NCI-H2227 (cell line): ENCODE measurements around the gene NCMAP.
A peak's percentile ranks its signal among the peaks of the same experiment; 100 is the strongest.
"Not testable (repeated sequence)": the region's sequence is repeated elsewhere in the genome, so short reads cannot be mapped to it uniquely, and the experiment has no call there.

Source experiments
- DNase-seq: peaks from one replicate; lab custom pipeline; 2025; ENCODE audit not compliant: unreplicated experiment; lab: John Stamatoyannopoulos, UW

The NCMAP gene

DNA sequence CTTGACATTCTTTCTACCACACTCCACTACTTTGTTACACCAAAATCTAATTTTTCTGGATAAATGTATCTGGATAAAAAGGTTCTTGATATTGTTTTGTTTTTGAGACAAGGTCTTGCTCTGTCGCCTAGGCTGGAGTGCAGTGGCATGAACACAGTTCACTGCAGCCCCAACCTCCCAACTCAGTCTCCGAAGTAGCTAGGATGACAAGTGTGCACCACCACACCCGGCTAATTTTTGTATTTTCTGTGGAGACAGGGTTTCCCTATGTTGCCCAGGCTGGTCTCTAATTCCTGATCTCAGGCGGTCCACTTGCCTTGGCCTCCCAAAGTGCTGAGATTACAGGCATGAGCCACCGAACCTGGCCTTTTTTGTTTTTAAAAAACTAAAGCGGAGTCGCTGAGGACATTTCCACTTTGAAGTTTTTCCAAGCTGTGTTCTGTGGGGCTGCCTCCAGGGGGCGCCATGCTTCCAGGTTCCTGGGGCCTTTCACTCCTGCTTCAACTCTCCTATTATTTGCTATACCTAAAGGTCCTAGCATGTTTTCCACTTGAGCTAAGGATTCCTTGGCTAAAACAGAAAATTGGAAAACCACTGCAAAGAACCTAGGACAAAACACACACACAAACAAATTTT, 14.1 kb upstream of the NCMAP start:
- no peak for DNase-seq

DNA sequence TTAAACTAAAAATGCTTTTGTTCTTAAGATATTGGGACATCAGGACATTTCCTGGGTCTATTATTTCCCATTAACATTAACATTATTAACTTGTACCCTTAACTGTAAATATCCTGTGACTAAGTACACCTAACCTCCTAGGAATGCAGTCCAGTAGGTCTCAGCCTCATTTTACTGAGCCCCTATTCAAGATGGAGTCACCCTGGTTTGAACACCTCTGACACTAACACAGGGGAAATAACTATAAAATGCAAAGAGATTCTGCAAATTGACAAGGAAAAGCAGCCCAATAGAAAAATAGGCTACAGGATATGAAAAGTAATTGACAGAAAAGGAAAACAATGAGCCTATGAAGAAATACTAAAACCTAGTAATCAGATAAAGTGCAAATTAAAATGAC, 11.6 kb upstream of the NCMAP start:
- no peak for DNase-seq

DNA sequence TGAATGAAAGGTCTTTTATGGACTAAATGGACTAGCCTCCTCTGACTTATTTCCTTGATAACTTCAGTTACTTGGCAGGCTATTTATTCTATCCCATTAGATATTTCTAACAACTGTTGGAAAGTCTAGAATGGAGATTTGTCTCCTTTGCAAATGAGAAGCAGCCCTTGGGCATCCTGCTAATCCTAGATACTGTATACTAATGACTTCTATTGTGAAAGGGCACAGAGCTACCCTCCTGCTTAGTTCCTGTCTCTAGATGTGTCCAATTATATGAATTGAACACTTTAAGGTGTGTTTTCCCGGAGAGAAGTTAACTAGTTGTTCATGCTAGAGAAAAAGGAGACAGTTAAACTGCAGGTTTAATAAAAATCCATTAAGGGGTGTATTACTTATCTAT, 10.2 kb upstream of the NCMAP start:
- DNase-seq: no peak

DNA sequence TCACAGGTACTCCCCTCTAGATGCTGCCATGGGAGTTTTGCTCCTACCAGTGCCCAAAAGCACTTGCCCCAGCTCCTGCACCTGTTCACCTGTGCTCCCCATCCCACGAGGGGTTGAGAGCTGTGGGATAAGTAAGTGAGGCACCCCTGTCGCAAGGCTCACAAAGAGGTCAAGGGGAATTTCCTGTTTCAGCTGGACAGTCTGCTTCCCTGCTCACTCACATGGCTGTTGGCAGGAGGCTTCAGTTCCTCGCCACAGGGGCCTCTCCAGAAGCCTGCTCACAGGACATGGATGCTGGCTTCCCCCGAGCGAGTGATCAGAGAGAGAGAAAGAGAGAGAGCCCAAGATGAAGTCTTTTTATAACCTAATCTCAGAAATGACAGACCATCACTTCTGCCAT, 8.7 kb upstream of the NCMAP start:
- DNase-seq: no peak

DNA sequence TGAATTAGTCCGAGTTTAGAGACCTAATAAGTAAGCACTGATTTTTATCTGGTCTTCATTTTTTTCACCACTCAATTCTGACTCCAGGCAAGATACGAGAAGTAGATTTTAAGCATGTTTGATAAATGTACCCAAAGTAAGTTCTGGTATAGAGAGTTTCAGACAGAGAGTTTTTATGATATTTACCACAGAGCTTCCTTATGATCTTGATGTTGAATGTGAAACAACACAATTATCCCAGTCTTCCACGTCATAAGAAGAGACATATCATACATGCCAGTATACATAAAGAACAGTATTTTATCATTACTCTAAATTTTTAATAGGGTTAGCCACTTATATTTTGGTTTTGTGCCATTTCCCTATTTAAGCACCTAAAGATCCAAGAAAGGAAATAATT, 7.8 kb upstream of the NCMAP start:
- no peak for DNase-seq

DNA sequence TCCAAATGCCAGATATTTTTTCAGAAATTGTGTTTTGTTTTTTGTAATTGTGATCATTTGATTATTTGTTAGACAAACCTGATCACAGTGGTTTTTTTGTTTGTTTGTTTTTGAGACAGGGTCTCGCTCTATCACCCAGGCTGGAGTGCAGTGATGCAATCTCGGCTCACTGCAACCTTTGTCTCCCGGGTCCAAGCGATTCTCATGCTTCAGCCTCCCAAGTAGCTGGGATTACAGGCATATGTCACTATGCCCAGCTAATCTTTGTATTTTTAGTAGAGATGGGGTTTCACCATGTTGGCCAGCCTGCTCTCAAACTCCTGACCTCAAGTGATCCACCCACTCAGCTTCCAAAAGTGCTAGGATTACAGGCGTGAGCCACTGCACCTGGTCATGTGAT, 6.7 kb upstream of the NCMAP start:
- DNase-seq: not testable (repeated sequence)

DNA sequence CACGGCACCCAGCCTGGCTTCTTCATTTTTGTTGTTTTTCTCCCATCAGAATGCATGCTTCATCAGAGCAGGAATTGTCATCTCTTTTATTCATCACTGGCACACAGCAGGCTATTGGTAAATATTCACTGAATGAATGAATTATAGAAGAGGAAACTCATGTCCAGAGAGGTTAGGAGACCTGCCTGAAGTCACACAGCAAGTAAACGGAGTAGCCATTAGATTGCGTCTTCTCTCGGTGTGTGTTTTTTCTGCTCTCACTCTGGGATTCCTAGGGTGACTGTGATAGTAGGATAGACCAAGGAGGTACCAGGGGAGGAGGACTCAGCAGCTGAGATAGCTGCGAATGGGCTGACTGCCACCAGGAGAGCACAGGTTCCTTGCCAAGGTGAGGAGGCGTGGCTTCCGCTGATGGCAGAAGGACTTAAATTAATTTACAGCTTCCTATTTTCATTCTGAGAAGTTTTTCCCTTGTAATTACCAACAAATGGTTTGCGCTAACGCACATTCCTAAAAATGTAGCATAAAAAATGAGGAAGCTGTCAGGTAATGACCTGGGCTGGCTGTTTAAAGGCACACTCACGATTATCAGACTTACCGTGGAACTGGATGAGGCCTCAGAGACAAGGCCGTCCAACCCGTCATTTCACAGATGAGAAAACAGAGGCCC, 4.5 kb upstream of the NCMAP start:
- DNase-seq: no peak

DNA sequence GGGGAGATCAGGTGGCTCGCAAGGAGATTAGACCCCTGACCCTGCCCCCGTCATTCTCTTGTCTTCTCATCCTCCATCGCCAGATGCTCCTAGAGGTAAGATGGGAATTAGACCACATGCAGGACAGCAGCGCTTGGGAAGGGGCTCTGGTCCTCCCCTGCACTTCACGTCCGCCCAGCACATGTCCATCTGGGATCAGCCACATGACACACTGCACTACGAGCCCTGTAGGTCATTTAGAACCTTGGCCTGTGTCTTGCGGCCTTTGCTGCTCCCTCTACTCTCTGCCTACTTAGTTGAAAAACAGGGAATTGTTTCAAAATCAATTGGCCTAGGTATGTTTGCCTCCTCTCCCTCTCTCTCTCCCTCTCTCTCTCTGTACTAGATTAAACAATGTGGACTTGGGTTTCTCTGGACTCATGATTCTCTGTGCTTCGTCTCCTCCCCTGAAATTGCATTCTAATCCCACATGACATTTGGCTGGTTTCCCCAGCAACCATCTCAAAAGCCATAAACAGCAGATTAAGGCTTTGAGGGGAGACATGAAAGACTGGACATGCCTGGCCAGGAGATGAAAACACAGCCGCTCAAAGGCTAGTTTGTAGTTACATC, 3.8 kb upstream of the NCMAP start:
- DNase-seq: peak; percentile 88

DNA sequence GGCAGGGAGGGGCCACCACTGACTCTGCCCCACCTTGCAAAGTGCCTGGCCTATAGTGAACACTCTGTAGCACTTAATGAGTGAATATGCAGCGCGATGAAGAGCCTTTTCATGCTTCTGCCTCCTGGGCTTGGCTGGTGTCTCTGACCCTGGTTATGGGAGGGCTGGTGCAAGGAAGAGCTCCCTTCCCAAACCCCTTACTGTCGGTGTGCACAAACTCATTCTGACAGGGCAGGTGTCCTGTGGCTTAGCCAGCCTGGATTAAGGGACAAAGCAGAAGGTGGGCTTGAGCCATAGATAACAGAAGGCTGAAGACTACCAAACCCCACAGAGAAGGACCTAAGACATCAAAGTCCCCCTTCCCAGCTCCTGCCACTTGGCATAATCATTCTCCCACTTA, 2.0 kb upstream of the NCMAP start:
- DNase-seq: no peak

DNA sequence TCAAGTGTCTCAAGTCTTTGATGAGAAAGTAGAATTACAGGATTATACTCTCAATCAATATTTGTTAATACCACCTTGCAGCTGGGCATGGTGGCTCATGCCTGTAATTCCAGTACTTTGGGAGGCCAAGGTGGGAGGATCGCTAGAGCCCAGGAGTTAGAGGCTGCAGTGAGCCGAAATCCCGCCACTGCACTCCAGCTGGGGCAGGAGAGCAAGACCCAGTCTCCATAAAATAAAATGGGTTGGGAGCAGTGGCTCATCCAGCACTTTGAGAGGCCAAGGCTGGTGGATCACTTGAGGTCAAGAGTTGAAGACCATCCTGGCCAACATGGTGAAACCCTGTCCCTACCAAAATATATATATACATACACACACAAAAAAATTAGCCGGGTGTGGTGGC, 1.2 kb upstream of the NCMAP start:
- DNase-seq: no peak

DNA sequence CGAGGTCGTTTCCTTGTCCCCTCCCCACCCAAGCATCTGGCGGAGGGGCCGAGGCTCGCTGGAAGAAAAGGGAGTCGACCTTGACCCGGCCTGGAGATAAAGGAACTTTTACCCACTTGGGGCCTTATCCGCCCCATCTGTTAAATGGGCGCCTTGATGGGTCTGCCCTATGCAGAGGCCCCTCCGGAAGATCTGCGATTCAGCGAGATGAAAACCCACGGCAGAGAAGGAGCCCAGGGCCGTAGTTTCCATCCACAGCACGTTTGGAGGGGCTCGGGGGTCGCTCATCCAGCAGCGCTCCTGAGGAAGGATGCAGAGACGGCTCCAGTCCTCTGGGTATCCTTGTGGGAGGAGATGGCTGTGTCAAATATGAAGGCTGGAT, 518 bp downstream of the NCMAP start:
- DNase-seq: no peak

DNA sequence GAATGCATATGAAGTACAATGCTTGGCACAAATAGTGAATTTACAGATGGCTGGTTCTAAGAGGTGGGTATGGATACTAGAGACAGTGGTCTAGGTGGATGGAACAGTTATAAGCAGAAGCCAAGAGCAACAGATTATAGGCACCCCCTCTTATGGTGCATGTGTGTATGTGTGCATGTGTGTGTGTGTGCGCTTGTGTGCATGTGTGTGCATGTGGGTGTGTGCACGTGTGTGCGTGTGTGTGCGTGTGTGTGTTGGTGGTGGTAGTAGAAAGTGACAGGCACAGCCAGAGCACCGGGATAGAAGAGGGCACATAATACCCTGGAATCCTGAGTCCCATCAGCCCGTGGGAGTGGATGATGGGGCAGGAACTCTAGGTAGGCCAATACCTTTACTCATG, 1.3 kb downstream of the NCMAP start:
- no peak for DNase-seq

DNA sequence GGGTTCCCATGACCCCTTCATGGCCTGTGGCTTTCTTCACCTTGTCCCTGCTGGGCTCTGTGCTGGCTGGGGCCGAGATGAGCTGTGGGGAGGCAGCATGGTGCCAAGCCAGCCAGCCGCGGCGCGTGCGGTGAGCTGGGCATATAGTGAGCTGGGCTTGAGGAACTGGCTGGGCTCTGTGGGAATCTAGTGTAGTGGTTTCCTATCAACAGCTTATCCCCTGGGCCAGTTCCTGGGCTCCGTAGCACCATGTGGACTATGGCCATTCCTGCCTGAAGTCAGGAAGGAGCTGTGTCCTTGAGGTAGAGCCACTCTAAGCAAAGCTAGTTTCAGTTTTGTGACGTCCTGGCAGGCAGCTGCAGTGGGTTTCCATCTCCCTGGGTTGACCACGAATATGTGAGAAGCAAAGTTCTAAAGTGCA, 1.8 kb downstream of the NCMAP start:
- no peak for DNase-seq

DNA sequence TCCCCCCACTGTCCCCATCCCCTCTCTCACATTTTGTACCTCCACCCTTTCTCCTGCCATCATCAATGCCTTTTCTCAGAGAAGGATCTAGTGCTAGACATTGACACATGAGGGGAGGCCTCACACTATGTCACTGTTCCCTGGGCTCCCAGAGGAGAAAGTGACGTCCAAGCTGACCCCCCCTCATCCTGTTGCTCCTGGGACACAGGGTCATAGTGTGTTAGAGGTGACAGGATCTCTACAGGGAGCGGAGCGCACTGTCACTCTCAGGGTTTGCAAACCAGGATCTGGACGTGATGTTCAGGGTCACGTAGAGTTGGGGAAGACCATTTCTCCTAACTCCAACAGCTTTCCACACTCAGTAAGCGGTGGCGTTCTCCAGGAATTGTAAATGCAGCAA, 2.6 kb downstream of the NCMAP start:
- DNase-seq: no peak

DNA sequence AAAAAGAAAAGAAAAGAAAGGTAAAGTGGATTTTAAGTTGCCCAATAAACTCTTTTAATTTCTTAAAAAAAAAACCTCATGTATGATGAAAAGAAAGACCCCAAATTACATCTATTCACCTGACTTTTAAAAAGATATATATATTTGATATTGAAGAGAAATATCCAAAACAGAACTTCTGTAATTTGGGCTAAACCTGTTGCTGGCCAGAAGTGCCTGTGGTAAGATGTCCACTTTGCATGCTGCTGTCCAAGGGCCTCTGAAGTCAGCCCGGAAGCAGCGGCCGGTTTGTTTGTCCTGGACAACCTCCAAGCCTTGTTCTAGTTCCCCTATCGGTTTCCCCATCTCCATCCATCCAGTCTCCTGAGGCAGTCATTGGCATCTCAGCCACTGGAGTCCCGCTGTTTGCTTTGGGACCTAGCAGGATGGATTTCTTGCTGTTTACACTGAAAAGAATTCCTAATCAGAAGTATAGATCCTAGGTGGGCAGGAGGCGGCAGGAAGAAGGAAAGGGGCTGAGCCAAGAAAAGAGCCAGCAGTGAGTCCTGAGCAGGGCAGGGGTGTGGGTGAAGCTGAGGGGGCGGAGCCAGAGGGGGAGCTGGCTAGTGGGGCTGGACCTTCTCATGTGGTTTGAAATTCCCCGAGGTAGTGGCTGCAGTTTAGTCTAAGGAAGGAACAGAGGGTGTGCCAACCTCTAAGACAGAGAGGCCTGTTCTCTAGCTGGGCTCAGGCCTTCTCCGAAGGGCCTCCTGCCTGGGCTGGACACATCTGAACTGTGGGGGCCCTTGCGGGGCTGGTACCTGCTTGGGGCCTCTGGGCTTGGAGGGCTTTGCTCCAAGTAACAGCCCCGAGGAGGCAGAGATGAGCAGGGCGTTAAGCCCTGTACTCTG, 3.3 kb downstream of the NCMAP start:
- DNase-seq: no peak

DNA sequence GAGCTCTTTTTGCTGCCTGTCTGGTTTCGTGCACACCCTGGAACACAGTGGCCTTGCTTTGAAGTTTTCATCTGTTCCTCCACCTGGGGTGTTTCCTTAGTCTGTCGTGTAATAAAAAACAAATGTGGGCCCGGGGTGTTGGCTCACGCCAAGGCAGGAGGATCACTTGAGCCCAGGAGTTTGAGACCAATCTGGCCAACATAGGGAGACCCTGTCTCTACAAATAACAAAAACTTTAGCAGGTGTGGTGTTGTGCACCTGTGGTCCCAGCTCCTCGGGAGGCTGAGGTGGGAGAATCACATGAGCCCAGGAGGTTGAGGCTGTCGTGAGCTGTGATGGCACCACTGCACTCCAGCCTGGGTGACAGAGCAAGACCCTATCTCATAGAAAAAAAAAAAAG, 4.5 kb downstream of the NCMAP start:
- no peak for DNase-seq

DNA sequence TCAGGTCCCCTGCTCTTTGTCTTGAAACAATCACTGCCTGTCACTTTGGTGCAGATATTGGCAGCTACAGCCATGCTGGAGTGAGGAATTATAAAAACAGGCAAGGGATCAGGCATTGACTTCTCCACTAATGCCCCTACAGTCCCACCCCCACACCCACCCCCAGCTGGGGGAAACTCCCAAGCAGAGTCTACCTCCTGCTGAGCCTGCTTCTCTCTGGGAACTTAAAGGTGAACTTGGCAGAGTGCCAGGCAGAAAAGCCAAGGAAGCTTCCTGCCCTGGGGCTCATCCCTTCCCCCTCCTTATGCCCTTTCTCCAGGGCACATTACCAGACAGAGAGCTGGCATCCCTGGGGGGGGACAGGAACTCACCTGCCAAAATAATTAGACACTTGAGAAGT, 6.7 kb downstream of the NCMAP start:
- peak; percentile 72 for DNase-seq

DNA sequence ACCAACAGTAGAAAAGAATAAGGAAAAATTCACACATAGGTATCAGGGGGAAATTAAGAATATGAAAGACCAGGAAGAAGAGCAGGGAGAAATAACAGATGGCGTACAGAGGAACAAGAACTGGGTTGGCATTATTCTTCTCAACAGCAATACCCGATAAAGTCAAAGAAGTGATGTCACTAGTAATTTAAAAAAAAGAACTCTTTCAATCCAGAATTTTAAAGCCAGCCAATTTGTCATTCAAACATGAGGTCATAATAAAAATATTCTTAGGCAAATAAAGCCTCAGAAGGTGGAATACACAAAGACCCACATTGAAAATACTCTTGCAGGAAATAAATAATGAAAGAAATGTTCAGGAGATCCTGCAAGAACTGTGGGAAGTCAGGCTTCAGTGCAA, 8.8 kb downstream of the NCMAP start:
- no peak for DNase-seq

DNA sequence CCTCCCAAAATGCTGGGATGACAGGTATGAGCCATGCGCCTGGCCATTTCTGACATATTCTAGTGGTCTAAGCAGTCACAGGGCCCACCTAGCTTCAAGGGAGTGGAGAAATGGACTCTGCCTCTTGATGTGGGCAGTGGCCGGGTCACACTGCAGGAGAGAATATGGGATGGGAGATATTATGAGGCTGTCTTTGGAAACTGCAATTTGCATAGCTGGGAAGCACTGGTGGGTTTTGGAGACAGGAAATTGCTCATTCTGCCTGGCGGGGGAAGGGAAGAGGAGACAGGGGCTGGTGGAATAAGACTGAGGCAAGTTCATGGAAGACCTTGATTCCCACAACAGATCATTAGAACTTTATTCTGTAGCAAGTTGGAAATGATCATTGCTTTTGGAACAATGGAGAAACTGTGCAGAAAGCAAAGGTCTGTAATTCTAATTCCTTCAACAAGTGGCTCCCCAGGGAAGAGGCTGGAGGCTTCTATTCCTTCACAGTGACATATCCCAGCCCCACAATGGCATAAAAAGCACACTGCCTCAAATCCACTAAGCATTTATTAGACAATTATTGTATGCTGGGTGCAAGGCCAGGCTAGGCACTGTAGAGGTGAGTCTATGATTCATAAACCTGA, 10.5 kb downstream of the NCMAP start:
- no peak for DNase-seq

DNA sequence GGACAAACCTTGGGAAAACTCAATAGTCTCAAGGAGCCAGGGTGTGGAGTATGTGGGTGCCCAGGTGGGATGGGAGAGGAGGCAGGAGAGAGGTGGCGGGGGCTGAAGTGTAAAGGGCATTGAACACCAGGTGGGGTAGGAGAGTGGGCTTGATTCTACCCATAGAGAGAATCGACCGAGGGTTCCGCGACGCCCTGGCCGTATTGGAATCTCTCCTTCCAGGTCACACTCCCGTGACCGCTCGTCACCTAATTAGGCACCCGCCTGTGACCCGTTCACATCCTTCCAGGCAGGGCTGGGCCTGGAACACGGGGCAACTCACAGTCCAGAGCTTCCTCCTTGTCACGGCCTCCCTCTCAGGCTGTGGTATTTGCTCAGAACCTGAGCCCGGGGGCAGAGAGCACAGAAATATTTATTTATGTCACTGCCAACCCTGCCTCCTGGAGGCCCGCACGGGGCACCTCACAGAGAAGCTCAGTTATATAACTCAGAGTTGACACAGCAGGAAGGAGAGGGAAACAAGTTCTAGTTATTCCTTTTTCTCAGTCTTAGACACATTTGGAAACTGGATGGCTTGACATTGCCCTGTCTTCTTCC, 12.0 kb downstream of the NCMAP start:
- no peak for DNase-seq

DNA sequence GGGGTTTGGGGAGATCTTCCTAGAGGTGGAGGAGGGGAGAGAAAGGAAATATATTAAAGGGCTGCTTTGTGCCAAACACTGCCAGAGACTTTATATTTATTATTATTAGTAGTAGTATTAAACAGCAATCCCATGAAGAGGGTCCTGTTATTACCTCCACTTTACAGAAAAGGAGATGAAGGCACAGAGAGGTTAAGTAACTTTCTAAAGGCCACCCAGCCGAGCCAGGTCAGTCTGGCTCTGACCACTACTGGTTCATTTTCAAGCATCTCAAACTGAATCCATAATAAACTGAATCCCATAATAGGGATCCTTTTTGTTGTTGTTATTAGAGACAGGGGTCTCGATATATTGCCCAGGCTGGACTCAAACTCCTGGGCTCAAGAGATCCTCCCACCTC, 12.6 kb downstream of the NCMAP start:
- no peak for DNase-seq
